Renal cortical epithelial cell (primary cell): ENCODE measurements around the gene NBPF26. TPM values are rescaled to one million over a fixed set of nuclear protein-coding genes. Genes with fewer than 3 reads are reported as not detected.
A peak's percentile ranks its signal among the peaks of the same experiment; 100 is the strongest.
"Not testable (repeated sequence)": the region's sequence is repeated elsewhere in the genome, so short reads cannot be mapped to it uniquely, and the experiment has no call there.

Source experiments
- DNase-seq: peaks from one replicate; pipeline ENCODE4 v3.0.0-alpha.2; 2011; ENCODE audit warnings: low read depth
- total RNA-seq: library from RNA; depleted of rRNA; stranded (reverse); fragments of >200 nt; gene quantifications from 2 replicates; pipeline ENCODE4 v1.2.3, GENCODE V29; 2014

NBPF26 gene
- total RNA-seq, 1 donor from 2014 or later = 51.8 TPM

GRCh38 chr1:120858144-120858543 lies 134.4 kb downstream of the NBPF26 start:
- not testable (repeated sequence) for DNase-seq

DNA sequence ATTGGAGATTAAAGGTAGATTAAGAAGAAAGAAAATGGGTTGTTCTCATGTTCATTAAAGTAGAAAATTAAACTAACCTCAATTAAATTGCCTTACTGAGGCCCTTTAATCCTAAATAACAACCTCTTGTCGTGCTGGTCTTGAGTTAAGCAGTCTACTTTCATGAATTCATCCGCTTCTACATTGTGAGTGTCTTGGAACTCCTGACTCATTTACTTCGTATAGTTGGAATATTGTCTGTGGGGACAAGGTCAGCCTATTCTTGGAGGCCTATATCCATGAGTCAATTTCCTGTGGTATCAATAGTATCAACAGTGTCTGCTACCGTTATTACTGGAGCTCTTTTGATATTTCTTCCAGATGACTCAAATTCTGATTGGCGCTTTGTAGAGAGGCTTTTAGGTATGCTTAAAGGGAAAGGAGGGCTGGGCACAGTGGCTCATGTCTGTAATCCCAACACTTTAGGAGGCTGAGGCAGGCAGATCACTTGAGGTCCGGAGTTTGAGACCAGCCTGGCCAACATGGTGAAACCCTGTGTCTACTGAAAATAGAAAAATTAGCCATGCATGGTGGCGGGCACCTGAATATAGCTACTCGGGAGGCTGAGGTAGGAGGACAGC lies 136.0 kb downstream of the NBPF26 start:
- DNase-seq = peak; percentile 1

GRCh38 chr1:120878206-120878605 lies 154.5 kb downstream of the NBPF26 start:
- not testable (repeated sequence) for DNase-seq

DNA sequence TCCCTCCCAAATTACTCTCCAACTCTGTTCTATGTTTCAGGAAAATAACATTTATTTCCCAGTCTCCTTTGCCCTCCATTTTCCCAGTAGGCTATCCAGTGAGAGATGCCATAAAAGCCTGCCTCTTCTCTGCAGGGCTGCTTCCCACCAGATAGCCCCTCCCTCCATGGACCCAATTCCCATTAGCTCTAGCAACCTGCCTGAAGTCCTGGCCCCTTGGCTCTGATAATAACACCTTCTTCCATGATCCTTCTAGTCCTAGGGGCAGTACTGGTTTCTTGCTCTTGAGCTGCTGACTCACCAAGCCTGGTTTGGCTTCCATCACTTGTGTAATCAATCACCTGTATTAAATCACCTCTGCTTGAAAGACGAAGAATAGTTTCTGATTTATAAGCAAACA lies 156.3 kb downstream of the NBPF26 start:
- DNase-seq = peak; percentile 0

DNA sequence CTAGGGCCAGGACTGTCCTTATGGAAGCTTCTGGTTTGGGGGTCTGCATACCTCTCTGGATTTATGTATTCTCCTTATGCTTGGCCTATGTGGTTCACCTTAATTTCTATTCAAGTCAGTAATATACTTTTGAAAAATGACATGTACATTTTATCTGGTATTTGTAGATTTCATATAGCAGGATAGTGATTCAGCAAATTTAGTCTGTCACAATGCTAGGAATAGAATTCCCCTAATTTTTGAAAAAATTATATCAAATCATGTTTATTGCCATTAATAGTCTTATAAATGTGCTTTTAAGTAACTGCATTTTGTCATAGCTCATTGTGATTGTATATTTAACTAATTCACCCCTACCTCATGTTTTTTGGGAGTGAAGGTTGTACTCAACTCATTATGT lies 158.2 kb downstream of the NBPF26 start:
- DNase-seq = not testable (repeated sequence)

Other genes starting within 250 kb of the NBPF26 start
- gene PPIAL4A, start 165.8 kb downstream of the NBPF26 start, total RNA-seq = not detected in 2 replicates